Adrenal gland (tissue), 5 donors: Measurements from ENCODE around the gene XPR1.

Experiments
- CTCF ChIP-seq, 6 experiments: fragments of 450-650 bp in 4 of 6; fragments of 200-600 bp in 2 of 6; sonication (generic) in 1 of 6; IDR thresholded peaks; 1 replicate in 5 of 6; 2 replicates in 1 of 6; pipeline versions ENCODE4 v1.5.1 to v1.8.0; 2016 to 2021; ENCODE audit warnings: antibody characterized with exemption in 6 of 6, mild to moderate bottlenecking in 2 of 6, moderate library complexity in 1 of 6
- POLR2A ChIP-seq, 2 donors: fragments of 450-650 bp; IDR thresholded peaks; one replicate each; pipeline ENCODE4 v1.6.1; 2017; ENCODE audit warnings: antibody characterized with exemption in 2 of 2, mild to moderate bottlenecking in 2 of 2, moderate library complexity in 1 of 2
- donor health status: DM: no; HTN: no; CAD: no.

GRCh38 chr1:180909005-180909414, 277.2 kb downstream of the XPR1 start:
- TF ChIP-seq POLR2A (IDR thresholded peaks at IDR 0.05) = no peak
- TF ChIP-seq CTCF (IDR thresholded peaks at IDR 0.05) = no peak
